ENCODE measurements around the gene HNRNPA3. TPM values are rescaled to one million over a fixed set of nuclear protein-coding genes. Genes with fewer than 3 reads are reported as not detected.

Gene HNRNPA3
- total and polyA plus RNA-seq, 2 of the 13 experiments (the other 11 are each of a cell fraction or from before 2014, with no cell fraction given): 73.3 to 97.7 TPM

- TF ChIP-seq ZNF503 (CRISPR knock-in tag; IDR thresholded peaks at IDR 0.05) (peak; percentile 50; the same call in 1 of the 2 replicates), MAFK (conservative IDR thresholded peaks at IDR 0.05 in 1 of 2, IDR thresholded peaks at IDR 0.05 in 1 of 2; ENCODE audit: low read length in 2 of 2) (0 out of 4 replicates have a peak, but pooled peaks of 1 of the 2 experiments have one; percentile 4), FOXK1 (CRISPR knock-in tag; IDR thresholded peaks at IDR 0.05; ENCODE audit: borderline replicate concordance, low read depth) (peak; percentile 84)
- TF ChIP-seq, protein P1, sequence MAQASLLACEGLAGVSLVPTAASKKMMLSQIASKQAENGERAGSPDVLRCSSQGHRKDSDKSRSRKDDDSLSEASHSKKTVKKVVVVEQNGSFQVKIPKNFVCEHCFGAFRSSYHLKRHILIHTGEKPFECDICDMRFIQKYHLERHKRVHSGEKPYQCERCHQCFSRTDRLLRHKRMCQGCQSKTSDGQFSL (CRISPR knock-in tag; IDR thresholded peaks at IDR 0.05): peak; percentile 33; the same call in 1 of the 2 replicates
These were observed 48.0 kb upstream of the HNRNPA3 start (continued) for GRCh38 chr2:177164584-177165052.

DNA sequence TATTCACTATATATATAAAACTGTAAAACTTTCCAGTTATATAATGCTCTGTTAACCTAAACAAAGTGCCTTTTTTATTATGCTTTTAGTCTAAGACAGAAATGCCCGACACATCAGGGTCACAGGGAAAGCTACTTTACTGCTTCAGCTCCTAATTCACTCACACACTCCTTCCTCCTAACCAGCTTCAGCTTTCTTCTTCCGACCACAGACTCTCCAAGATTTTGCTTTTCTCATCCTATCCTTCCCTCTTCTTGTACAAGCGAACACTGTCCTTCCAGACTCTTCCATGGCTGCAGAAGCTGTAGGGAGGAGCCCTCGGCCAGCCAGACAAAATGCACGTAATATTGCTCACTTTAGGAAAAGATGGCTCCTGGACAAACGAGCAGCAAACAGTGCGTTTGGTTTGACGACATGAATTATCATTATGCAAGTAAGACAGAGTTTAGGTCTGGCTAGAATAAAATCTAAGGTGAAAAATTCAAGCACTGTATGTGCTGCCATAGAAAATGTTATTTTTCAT lies 47.5 kb upstream of the HNRNPA3 start:
- peaks cover 70% of the 10 kb centered on the region for H3K4me1 ChIP-seq (ENCODE audit: insufficient read depth, low read length)
- peak overlapping the region; percentile 29 to 52 (median 52); a peak in 5 of 6 replicates for H3K4me3 ChIP-seq (replicated peaks in 1 of 3; ENCODE audit: insufficient read depth in 1 of 3, low read depth in 2 of 3, low read length in 3 of 3)
- no peak; the same call in 2 of the 3 replicates for ATAC-seq
- no peaks in the 10 kb centered on the region for H3K9me3 ChIP-seq (ENCODE audit: low read length)
- H4K20me1 ChIP-seq (ENCODE audit: insufficient read depth, low read length): no peaks in the 10 kb centered on the region
- H3K4me2 ChIP-seq (ENCODE audit: low read depth, low read length): peak overlapping the region; percentile 77
- no TSS peak for BruUV-seq (replicated peaks)
- FAIRE-seq: no peak
- H3K27me3 ChIP-seq (ENCODE audit: control insufficient read depth in 1 of 2, insufficient read depth in 2 of 2, low read length in 2 of 2): peaks cover 0 to 4% of the 10 kb centered on the region in 2 experiments; a peak in 1 of 5 replicates
- intact Hi-C loops (cut with micrococcal nuclease; ENCODE audit: unreplicated experiment) (loop anchor here (2.0 to 5.0 kb wide), 2 partner anchors 232 to 252 kb away; no protein-coding TSS in a partner anchor), in situ Hi-C loops (cut with HindIII; ENCODE audit: extremely low pct_ligation_motif_present, low pct_unique_long_range_greater_than_20kb) (loop anchor here (5.0 to 10.0 kb wide), 2 partner anchors 47 to 560 kb away; partner anchors contain the start of gene HNRNPA3)
- H3K27ac ChIP-seq (ENCODE audit: extremely low read length, insufficient read depth, low read length): peak overlapping the region; percentile 81
- no peaks in the 10 kb centered on the region for H3K36me3 ChIP-seq (replicated peaks in 1 of 2; ENCODE audit: control insufficient read depth in 1 of 2, insufficient read depth in 2 of 2, low read length in 2 of 2)
- POLR2A ChIA-PET: interaction anchor here (0.8 to 4.5 kb wide), 16 partner anchors 23 to 229 kb away, joined by 3 to 81 read pairs (median 5); partner anchors contain the start of genes HNRNPA3 and NFE2L2
- H3K79me2 ChIP-seq (ENCODE audit: insufficient read depth, low read length): peaks cover 12% of the 10 kb centered on the region
- WGBS (ENCODE audit: low lambda C conversion rate): 48% methylated on average over 8 of the region's 8 CpGs
- CTCF ChIA-PET (ENCODE audit: low intra/inter-chr PET ratio, low total read pairs): interaction anchor here (0.6 to 5.1 kb wide), 7 partner anchors 8 to 168 kb away, joined by 3 to 47 read pairs (median 8); no protein-coding TSS in a partner anchor
- peak overlapping the region; percentile 98 for H2AFZ ChIP-seq (ENCODE audit: low read length)
- no peak for DNase-seq (ENCODE audit: low spot score)
- H3K9ac ChIP-seq (ENCODE audit: insufficient read depth, low read depth, low read length): peak overlapping the region; percentile 68
- no peak for TF ChIP-seq ZNF205 (CRISPR knock-in tag; IDR thresholded peaks at IDR 0.05)
- no peak for TF ChIP-seq ZNF672 (CRISPR knock-in tag; IDR thresholded peaks at IDR 0.05)
- TF ChIP-seq NONO (IDR thresholded peaks at IDR 0.05): no peak
- TF ChIP-seq NONO (CRISPR knock-in tag; conservative IDR thresholded peaks at IDR 0.05): no peak
- peak; percentile 46; the same call in 1 of the 2 replicates for TF ChIP-seq RBFOX2 (IDR thresholded peaks at IDR 0.05; ENCODE audit: low read depth, low read length)
- 0 out of 2 replicates have a peak, but pooled peaks have one; percentile 7 for TF ChIP-seq THRA (CRISPR knock-in tag; IDR thresholded peaks at IDR 0.05; ENCODE audit: borderline replicate concordance)
- no peak for TF ChIP-seq ZNF878 (CRISPR knock-in tag; IDR thresholded peaks at IDR 0.05)
- TF ChIP-seq, protein P2, sequence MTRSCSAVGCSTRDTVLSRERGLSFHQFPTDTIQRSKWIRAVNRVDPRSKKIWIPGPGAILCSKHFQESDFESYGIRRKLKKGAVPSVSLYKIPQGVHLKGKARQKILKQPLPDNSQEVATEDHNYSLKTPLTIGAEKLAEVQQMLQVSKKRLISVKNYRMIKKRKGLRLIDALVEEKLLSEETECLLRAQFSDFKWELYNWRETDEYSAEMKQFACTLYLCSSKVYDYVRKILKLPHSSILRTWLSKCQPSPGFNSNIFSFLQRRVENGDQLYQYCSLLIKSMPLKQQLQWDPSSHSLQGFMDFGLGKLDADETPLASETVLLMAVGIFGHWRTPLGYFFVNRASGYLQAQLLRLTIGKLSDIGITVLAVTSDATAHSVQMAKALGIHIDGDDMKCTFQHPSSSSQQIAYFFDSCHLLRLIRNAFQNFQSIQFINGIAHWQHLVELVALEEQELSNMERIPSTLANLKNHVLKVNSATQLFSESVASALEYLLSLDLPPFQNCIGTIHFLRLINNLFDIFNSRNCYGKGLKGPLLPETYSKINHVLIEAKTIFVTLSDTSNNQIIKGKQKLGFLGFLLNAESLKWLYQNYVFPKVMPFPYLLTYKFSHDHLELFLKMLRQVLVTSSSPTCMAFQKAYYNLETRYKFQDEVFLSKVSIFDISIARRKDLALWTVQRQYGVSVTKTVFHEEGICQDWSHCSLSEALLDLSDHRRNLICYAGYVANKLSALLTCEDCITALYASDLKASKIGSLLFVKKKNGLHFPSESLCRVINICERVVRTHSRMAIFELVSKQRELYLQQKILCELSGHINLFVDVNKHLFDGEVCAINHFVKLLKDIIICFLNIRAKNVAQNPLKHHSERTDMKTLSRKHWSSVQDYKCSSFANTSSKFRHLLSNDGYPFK (CRISPR knock-in tag; IDR thresholded peaks at IDR 0.05; ENCODE audit: borderline replicate concordance): no peak

All from HepG2 (cell line).